ENCODE measurements around the gene ZC3H7B. TPM values are rescaled to one million over a fixed set of nuclear protein-coding genes. Genes with fewer than 3 reads are reported as not detected.
A peak's percentile ranks its signal among the peaks of the same experiment; 100 is the strongest.

The ZC3H7B gene
- total and polyA plus RNA-seq, 11 donors: 29.7 to 50.4 (median 37.1) TPM

- intact Hi-C loops (cut with DNase I): no loop called here
- Histone ChIP-seq H3K27ac (no peak overlapping the region), H3K9me3 (no peaks in the 10 kb centered on the region), H3K36me3 (peaks cover 2 to 98% (median 90%) of the 10 kb centered on the region in 9 donors), H3K27me3 (no peaks in the 10 kb centered on the region), H3K4me1 (peaks cover 0 to 10% (median 0%) of the 10 kb centered on the region in 12 donors), H3K4me3 (no peak overlapping the region)
- TF ChIP-seq POLR2A (IDR thresholded peaks at IDR 0.05) (no peak), CTCF (IDR thresholded peaks at IDR 0.05) (no peak)
- DNase-seq (no peak), ATAC-seq (no peak)
- 87 to 95% (median 92%) methylated on average over 16 to 18 of the region's 18 CpGs for WGBS, 4 donors
These were observed 42.0 kb downstream of the ZC3H7B start for GRCh38 chr22:41343300-41343699.

GRCh38 chr22:41343717-41344116 is 42.4 kb downstream of the ZC3H7B start:
- no peaks in the 10 kb centered on the region for H3K9me3 ChIP-seq
- H3K27me3 ChIP-seq: no peaks in the 10 kb centered on the region
- no peak for TF ChIP-seq POLR2A (IDR thresholded peaks at IDR 0.05)
- no peak for TF ChIP-seq CTCF (IDR thresholded peaks at IDR 0.05)
- intact Hi-C loops (cut with DNase I): no loop called here
- H3K27ac ChIP-seq: no peak overlapping the region
- DNase-seq (peak in 1 of 5 donors; percentile 16), ATAC-seq (no peak)
- 86 to 97% (median 94%) methylated on average over 7 to 9 of the region's 9 CpGs for WGBS, 4 donors
- peaks cover 0 to 10% (median 0%) of the 10 kb centered on the region in 12 donors for H3K4me1 ChIP-seq
- H3K36me3 ChIP-seq: peaks cover 2 to 98% (median 93%) of the 10 kb centered on the region in 9 donors
- no peak overlapping the region for H3K4me3 ChIP-seq

- WGBS, 4 donors: 92 to 94% (median 93%) methylated on average over 8 to 11 of the region's 11 CpGs
- ATAC-seq (no peak), DNase-seq (no peak)
- TF ChIP-seq CTCF (IDR thresholded peaks at IDR 0.05) (no peak), POLR2A (IDR thresholded peaks at IDR 0.05) (no peak)
- Histone ChIP-seq H3K4me1 (peaks cover 0 to 10% (median 0%) of the 10 kb centered on the region in 12 donors), H3K27me3 (no peaks in the 10 kb centered on the region), H3K4me3 (no peak overlapping the region), H3K36me3 (peaks cover 2 to 98% (median 94%) of the 10 kb centered on the region in 9 donors), H3K9me3 (no peaks in the 10 kb centered on the region), H3K27ac (no peak overlapping the region)
- intact Hi-C loops (cut with DNase I): no loop called here
These were observed 43.0 kb downstream of the ZC3H7B start for GRCh38 chr22:41344189-41344788.

- Histone ChIP-seq H3K27ac (no peak overlapping the region), H3K4me1 (peaks cover 0 to 10% (median 0%) of the 10 kb centered on the region in 12 donors), H3K36me3 (peaks cover 2 to 98% (median 94%) of the 10 kb centered on the region in 9 donors), H3K4me3 (no peak overlapping the region), H3K9me3 (no peaks in the 10 kb centered on the region), H3K27me3 (no peaks in the 10 kb centered on the region)
- WGBS, 4 donors: 95 to 96% (median 95%) methylated on average over 21 to 24 of the region's 24 CpGs
- ATAC-seq: no peak
- intact Hi-C loops (cut with DNase I): no loop called here
- no peak for DNase-seq
- TF ChIP-seq CTCF (IDR thresholded peaks at IDR 0.05): no peak
These were observed 44.5 kb downstream of the ZC3H7B start for GRCh38 chr22:41345807-41346335.
